GM19372 (cell line): ENCODE data around the gene STXBP5L.
A peak's percentile ranks its signal among the peaks of the same experiment; 100 is the strongest.
"Not testable (repeated sequence)": the region's sequence is repeated elsewhere in the genome, so short reads cannot be mapped to it uniquely, and the experiment has no call there.

Source experiments
- ATAC-seq: cut with Tn5 transposase; IDR thresholded peaks from one replicate; pipeline ENCODE4 v1.9.1; 2021; ENCODE audit warnings: mild to moderate bottlenecking, low read depth, moderate library complexity; ENCODE audit not compliant: unreplicated experiment

STXBP5L gene

DNA sequence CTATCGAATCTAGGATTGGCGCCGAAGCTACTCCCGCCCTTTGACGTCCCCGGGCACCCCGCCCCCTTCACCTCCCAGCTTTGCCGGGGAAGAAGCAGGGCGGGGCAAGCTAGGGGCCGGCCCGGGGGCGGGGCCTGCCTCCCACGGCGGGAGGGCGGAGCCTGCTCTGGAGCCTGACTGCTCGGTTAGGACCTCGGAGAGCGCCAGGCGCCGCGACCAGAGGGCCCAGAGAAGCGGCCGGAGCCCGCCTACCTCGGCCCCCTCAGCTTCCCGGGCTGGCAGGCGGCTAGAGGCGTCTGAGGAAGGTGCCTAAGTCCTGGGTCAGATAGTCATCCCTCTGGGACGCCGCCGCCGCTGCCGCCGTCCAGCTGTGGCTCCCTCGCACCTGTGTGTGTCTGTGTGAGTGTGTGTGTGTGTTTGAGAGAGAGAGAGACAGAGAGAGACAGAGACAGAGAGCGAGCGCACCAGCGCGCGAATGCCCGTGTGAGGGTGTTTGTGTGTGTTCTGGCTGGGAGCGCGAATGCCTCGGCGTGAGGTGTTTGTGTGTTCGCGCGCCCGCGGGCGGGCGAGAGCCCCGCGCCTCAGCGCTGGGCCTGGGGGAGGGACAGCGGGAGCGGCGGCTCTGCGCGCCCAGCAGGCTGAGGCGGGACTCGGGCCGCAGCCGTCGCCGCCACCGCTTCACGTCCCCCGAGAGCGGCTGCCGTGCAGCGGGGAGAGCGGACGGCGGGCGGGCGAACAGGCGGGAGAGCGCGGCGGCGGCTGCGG, at the start of gene STXBP5L:
Gene STXBP5L (plus strand): TSS at position 176 of the 765 bp plus-strand sequence. CDS start 1,374 bp downstream, outside the sequence.
- ATAC-seq: peak; percentile 91

DNA sequence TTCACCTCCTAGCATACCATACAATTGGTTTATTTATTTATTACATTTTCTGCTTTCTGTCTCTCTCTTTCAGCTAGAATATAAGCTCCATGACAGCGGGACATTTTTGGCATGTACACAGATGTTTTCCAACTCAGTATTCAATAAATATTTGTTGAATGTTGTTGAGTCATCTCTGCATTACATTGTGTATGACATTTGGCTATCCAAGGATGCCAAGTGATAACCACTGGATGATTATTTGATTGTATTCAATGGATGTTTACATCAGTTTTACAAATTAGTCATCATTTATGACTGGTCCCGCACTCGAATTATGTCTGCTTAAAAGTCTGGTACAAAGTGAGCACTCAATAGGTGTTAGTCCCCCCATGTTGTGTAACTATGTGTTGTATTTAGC, 49.5 kb upstream of the STXBP5L start:
- ATAC-seq: no peak

DNA sequence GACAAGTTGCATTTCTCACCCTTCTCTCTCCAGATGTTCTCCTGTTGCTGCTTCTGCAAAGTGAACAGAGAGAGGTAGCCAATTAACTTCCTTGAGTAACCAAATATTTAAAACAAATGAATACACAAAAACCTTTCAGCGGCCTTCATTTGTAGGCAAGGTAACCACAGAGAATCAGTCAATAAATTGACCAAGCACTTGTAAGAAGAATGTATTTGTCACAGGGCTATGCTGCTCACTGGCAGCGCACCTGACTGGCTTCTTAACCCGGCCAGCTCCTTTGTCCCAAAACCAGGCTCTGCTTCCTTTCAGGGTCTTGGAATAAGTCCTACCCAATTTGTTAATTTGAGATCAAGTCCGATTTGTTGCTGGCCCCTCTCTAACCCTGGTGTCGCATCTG, 43.5 kb upstream of the STXBP5L start:
- ATAC-seq: no peak

DNA sequence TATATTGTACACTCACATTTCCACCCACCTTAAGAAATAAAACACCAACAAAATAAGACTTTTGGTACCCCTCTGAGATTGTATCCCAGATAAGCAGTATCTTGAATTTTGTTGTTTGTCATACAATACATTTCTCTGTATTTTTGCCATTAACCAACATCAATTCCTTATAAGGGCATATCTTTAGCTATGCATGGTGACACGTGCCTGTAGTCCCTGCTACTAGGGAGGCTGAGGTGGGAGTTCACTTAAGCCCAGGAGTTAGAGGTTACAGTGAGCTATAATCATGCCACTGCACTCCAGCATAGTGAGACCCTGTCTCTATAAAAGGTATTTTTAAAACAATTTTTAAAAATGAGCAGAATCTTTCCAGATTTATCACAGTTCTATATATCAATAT, 32.5 kb upstream of the STXBP5L start:
- ATAC-seq: no peak

DNA sequence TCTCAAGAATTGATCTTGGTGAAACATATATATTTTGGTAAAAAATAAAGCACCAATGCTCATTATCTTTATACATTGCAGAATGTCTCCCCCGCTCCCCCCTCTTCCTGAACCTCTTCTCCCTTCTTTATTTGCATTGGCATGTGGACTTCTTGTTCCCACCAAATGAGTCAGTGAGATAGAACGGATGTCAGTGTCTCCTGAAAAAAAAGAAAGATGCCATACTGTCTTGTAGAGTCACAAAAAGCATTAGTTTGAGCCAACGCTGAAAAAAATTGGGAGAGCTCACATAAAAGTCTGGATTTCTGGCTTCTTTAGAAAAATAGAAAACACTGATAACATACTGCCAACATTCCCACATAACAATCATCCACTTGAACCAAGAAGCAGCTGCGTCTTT, 32.0 kb upstream of the STXBP5L start:
- no peak for ATAC-seq

DNA sequence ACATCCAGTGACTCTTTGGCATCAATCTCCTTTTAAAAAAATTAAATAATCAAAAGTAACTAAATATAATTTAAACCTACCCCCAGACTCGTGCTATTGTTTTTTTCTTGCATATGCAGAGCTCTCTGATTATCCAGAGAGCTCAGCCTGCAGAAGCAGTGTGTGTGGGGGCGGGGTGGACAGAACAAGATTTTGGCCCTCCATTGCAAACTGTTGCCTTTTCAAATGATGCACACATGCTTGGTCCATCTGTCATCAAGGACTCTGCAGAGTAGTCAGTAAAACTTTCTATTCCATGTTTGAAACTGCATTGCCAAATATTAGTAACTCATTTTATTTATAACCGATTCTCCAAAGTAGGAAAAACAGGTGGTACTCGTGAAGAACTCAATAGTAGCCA, 28.6 kb upstream of the STXBP5L start:
- ATAC-seq: no peak

DNA sequence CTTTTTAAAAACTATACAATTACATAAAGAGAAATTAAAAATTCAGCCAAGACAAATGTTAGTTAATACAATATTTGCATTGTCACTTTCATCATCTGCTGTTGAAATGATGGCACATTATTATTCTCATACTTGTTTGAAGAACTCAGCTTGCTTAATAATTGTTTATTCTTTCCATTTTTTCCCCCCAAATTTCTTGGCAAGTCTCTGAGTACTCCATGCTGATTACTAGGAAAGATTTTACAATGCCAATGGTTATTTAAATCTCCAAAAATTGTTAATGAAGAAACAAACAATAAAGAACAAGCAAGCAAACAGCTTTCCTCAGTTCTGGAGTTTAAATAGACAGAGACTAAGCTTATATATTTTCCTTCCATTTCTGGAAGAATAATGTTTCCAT, 15.1 kb upstream of the STXBP5L start:
- ATAC-seq: no peak

DNA sequence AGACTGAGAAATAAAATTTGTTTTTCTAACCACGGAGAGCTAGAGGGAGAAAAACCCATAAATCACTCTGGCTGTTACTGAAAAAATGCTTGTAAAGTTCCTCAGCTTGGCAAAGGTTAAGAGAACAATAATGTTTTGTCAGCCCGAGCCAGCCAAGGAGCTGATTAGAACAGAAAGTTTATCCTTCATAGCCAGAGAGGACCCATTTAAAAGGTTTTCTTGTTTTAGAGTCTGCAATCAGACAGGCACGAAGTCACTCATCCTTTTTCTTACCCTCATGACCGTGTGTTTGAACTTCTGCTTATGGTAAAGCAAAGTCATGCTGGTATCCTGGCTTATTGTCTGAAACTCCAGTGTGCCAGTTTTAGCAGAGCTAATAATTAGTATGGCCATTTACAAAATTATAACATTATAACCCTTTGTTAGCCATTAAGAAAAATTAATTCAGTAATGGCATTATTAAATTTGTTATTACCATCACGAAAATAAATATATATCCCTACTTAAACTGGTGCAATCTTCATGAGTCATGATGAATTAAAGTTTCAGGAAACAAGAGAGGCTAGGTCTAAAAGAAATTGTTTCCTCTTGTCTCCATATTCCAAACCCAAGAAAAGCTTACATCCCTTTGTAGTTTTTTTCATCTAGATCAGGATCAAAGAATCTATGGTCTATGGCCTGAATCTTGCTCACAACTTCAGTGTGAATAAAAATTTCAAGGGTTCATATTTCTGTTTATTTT, 13.5 kb upstream of the STXBP5L start:
- ATAC-seq: no peak

DNA sequence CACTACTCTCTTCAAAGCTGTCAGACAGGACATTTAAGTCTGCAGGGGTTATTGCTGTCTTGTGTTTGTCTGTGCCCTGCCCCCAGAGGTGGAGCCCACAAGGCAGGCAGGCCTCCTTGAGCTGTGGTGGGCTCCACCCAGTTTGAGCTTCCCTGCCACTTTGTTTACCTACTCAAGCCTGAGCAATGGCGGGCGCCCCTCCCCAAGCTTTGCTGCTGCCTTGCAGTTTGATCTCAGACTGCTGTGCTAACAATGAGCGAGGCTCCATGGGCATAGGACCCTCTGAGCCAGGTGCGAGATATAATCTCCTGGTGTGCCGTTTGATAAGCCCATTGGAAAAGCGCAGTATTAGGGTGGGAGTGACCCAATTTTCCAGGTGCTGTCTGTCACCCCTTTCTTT, 6.3 kb upstream of the STXBP5L start:
- ATAC-seq: not testable (repeated sequence)

GRCh38 chr3:120903221-120903620, 4.8 kb upstream of the STXBP5L start:
- no peak for ATAC-seq

- no peak for ATAC-seq
Observed at GRCh38 chr3:120907659-120908029, 361 bp upstream of the STXBP5L start.

DNA sequence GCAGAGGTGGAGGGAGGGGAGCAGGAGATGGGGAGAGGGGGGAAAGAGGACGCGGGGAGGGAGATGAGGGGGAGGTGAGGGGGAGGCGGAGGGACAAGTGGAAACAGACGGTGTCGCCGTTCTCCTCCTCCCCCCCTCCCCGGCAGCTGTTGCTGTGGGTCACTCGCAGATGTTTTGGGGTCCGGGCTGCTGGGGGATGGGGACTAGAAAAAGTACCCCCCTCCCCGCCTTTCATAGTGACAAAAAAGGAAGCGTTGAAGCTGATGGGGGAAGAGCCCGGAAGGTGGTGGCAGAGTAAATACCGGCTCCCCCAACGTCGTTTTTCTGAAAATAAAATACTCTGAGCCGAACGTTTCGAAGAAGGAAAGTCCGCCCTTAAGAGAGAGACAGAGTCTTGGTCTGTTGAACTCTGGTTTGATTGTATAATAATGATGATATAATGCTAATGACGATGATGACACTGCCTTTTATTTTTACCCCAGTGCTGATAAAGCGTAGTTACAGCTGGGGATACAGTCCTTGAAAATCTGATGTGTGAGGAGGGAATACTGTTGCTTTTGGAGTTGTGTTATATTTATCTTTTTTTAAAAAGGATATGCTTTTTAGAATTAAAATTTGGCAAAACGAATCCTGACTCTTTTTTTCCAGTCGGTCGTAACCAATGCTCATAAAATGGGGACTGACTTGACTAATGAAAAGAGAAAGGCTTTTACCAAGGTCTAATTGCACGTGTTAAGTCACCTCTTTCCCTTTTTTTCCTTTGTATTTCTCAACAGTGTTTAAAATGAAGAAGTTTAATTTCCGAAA, 993 bp downstream of the STXBP5L start:
- ATAC-seq: no peak

- ATAC-seq: no peak
Observed at GRCh38 chr3:120909602-120909878, 1.5 kb downstream of the STXBP5L start.

DNA sequence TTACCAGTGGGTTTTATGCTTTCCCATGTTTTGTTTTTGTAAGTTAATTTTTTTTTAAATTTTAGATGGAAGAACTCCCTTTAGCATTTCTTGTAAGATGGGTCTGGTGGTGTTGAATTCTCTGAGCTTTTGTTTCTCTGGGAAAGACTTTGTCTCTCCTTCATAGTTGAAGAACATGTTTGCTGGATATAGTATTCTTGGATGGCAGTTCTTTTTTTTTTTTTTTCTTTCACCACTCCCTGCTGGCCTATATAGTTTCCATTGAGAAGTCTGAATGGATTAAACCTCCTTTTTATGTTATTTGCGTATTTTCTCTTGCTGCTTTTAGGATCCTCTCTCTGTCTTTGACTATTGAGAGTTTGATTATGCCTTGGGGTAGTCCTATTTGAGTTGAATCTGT, 18.1 kb downstream of the STXBP5L start:
- no peak for ATAC-seq

GRCh38 chr3:120928991-120929390, 21.0 kb downstream of the STXBP5L start:
- no peak for ATAC-seq

- no peak for ATAC-seq
Observed at GRCh38 chr3:120931593-120931992, 23.6 kb downstream of the STXBP5L start.

DNA sequence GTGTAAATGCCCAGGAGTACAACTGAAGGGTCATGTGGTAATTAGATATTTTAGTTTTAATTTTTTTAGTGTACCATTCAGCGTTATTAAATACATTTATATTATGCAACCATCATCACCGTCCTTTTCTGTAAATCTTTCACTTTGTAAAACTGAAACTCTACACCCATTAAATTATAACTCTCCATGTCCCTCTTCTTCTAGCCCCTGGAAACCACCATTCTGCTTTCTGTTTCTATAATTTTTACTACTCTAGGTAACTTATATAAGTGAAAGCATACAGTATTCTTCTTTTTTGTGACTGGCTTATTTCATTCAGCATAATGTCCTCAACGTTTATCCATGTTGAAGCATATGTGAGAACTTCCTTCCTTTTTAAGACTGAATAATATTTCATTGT, 48.1 kb downstream of the STXBP5L start:
- no peak for ATAC-seq

GRCh38 chr3:120982608-120983320, 74.8 kb downstream of the STXBP5L start:
- no peak for ATAC-seq

DNA sequence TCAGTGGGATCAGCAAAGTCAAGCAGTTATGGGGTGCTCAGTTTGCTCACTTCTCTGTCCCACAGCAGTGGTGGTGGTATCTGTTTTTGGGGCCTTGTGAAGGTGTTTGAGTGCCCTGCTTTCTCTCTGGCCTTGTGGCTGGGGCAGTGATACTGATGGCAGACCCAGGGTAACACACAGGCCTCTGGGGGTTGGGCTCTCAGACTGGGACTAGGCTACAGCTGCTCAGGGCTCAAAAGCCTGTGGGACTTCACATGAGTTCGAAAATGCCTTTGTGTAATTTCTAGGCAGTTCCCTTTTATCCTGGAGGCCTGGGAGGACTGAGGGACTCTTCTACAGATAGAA, 75.3 kb downstream of the STXBP5L start:
- ATAC-seq: no peak

GRCh38 chr3:120983841-120984240, 75.8 kb downstream of the STXBP5L start:
- no peak for ATAC-seq

- ATAC-seq: no peak
Observed at GRCh38 chr3:120985242-120985641, 77.2 kb downstream of the STXBP5L start.
